KMS-11 (cell line): ENCODE results near the gene C1orf56.

Source experiments
- H2AFZ ChIP-seq: fragments of 200-600 bp; sonication (generic); 2 replicates; pipeline ENCODE4 v1.6.1; 2016; ENCODE audit warnings: antibody characterized with exemption, mixed run types, low read depth
- H3K27ac ChIP-seq: fragments of 200-600 bp; sonication (generic); 2 replicates; pipeline ENCODE4 v1.6.1; 2016; ENCODE audit warnings: mild to moderate bottlenecking, mixed run types
- H3K27me3 ChIP-seq: fragments of 200-600 bp; sonication (generic); 2 replicates; pipeline ENCODE4 v1.6.1; 2017; ENCODE audit warnings: mild to moderate bottlenecking, low read depth, mixed run types, moderate library complexity; ENCODE audit not compliant: insufficient read depth
- H3K36me3 ChIP-seq: fragments of 200-600 bp; sonication (generic); 2 replicates; pipeline ENCODE4 v1.6.1; 2017; ENCODE audit warnings: mild to moderate bottlenecking, mixed run types; ENCODE audit not compliant: insufficient read depth
- H3K4me1 ChIP-seq: fragments of 200-600 bp; sonication (generic); 2 replicates; pipeline ENCODE4 v1.6.1; 2016; ENCODE audit warnings: mild to moderate bottlenecking, low read depth, mixed run types; ENCODE audit not compliant: poor library complexity, severe bottlenecking
- H3K4me2 ChIP-seq: fragments of 200-600 bp; sonication (generic); 2 replicates; pipeline ENCODE4 v1.7.0; 2016; ENCODE audit warnings: mild to moderate bottlenecking, mixed run types
- H3K4me3 ChIP-seq: fragments of 200-600 bp; sonication (generic); IDR thresholded peaks from 2 replicates; pipeline ENCODE4 v1.6.1; 2017; ENCODE audit warnings: low read depth, low read length, mixed read lengths; ENCODE audit not compliant: insufficient read depth
- H3K79me2 ChIP-seq: fragments of 200-600 bp; sonication (generic); 2 replicates; pipeline ENCODE4 v1.6.1; 2016; ENCODE audit warnings: low read depth, mixed run types; ENCODE audit not compliant: insufficient read depth
- H3K9ac ChIP-seq: fragments of 200-600 bp; sonication (generic); 2 replicates; pipeline ENCODE4 v1.6.1; 2016; ENCODE audit warnings: mild to moderate bottlenecking, mixed run types
- H4K20me1 ChIP-seq: fragments of 200-600 bp; sonication (generic); 2 replicates; pipeline ENCODE4 v1.6.1; 2016; ENCODE audit warnings: mild to moderate bottlenecking, mixed run types; ENCODE audit not compliant: insufficient read depth
- TF ChIP-seq, protein P1 (sequence below): fragments of 200-600 bp; sonication (generic); conservative IDR thresholded peaks from 2 replicates; pipeline ENCODE4 v1.6.1; 2017; ENCODE audit warnings: low read depth, mild to moderate bottlenecking, antibody characterized with exemption, low read length, moderate library complexity, mixed read lengths

The C1orf56 gene

DNA sequence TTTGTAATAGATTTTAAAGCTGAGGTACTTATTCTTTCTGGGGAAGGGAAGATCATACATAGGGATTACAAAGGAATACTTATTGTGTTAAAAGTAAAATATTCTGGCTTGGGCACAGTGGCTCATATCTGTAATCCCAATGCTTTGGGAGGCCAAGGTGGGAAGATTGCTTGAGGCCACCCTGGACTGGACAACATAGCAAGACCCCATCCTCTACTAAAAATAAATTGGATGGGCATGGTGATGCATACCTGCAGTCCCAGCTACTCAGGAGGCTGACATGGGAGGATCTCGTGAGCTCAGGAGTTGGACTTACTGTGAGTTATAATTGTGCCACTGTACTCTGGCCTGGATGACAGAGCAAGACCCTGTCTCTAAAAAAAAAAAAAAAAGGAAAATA is 50.6 kb downstream of the C1orf56 start:
- no peak overlapping the region for H3K4me2 ChIP-seq
- no peaks in the 10 kb centered on the region for H4K20me1 ChIP-seq
- no peaks in the 10 kb centered on the region for H3K36me3 ChIP-seq
- H3K9ac ChIP-seq = no peak overlapping the region
- H2AFZ ChIP-seq = no peak overlapping the region
- H3K79me2 ChIP-seq = no peaks in the 10 kb centered on the region
- H3K4me3 ChIP-seq = no peak overlapping the region
- no peaks in the 10 kb centered on the region for H3K4me1 ChIP-seq
- H3K27me3 ChIP-seq = no peaks in the 10 kb centered on the region
- TF ChIP-seq, protein P1, sequence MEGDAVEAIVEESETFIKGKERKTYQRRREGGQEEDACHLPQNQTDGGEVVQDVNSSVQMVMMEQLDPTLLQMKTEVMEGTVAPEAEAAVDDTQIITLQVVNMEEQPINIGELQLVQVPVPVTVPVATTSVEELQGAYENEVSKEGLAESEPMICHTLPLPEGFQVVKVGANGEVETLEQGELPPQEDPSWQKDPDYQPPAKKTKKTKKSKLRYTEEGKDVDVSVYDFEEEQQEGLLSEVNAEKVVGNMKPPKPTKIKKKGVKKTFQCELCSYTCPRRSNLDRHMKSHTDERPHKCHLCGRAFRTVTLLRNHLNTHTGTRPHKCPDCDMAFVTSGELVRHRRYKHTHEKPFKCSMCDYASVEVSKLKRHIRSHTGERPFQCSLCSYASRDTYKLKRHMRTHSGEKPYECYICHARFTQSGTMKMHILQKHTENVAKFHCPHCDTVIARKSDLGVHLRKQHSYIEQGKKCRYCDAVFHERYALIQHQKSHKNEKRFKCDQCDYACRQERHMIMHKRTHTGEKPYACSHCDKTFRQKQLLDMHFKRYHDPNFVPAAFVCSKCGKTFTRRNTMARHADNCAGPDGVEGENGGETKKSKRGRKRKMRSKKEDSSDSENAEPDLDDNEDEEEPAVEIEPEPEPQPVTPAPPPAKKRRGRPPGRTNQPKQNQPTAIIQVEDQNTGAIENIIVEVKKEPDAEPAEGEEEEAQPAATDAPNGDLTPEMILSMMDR = no peak
- no peak overlapping the region for H3K27ac ChIP-seq
